Measurements from ENCODE around the gene TECRL.

The TECRL gene

DNA sequence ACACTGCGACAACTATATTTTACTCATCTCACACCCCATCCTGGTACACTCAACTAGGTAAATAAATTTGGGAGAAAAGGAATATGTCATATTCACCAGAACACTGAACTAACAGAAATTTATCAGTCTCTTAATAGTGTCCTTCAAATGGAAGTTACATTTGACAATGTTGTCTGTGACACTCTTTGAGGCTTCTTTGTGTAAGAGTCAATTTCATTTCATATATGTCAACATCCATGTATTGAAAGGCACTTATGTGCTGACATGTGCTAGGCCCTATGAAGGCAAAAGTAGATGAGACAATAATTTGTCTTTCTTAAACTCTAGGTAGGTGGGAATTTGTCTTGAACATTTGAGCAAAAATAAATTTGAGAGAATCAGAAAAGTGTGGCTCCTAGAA is 82.0 kb downstream of the TECRL start:
- no peak for FAIRE-seq

DNA sequence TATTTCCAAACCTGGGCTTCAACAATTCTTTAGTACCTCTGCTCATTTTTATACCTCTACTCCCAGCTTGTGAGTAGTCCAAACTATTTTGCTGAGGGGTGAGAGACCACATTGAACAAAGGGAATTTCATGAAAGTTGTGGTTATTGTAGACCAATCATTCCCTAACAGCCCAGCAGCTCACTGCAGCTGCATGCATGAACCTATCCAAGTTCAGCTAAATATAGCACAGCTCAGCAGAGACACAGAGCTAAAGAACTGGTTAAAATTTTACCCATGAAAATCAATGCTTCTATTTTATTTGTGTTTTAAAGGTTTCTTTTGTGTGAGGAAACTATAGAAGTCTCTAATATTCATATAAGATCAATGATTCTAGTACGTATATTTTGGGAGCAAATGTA is 82.7 kb downstream of the TECRL start:
- DNase-seq (ENCODE audit: low spot score) (no peak), FAIRE-seq (no peak)

More for the DNA sequence above, 82.0 kb downstream of the TECRL start:
- DNase-seq (ENCODE audit: low spot score), result no peak

DNA sequence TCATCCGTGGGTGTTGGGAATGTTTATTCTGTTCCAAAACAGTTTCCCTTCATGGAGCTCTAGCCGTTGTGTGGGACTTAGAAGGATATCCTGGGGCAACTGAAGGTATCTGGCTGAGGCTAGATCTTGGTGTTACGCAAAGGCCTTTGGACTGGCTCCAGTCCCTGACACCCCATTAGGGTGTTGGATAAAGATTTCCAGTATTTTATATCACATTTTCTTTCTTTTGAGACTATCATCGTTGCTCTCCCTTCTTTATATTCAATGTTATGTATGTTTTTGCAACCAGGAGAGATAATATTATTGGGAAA is 103.0 kb downstream of the TECRL start:
- FAIRE-seq (no peak), DNase-seq (ENCODE audit: low spot score) (no peak)

DNA sequence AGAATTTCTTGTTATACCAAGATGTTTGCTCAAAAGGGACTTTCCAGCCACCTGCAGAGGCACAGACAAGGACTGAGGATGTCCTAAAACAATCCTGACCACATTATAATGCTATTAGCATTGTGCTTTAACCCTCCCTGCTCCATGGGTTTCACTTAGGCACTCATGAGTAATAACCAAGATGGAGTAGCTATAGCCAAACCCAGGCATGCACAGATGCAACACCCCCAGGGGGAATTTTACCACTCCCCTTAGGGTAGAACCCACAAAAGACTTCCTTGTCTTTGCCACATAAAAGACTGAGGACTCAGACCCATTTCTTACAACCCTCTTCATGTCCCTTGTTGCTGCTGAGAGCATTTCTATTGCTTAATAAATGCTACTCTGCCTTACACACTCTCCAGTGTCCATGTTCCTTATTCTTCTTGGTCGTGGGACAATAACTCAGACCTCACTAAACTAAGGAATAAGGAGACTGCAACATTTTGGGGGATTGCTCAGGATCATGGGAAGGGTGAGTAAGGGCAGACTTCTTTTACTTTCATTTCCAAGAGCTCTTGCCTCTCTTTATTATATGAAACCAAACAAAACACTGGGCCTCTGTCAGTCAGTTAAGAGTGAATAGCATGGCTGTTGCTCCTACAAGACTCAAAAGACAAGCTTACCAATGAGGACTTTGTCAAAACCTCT is 103.5 kb downstream of the TECRL start:
- FAIRE-seq (no peak), DNase-seq (ENCODE audit: low spot score) (no peak)

DNA sequence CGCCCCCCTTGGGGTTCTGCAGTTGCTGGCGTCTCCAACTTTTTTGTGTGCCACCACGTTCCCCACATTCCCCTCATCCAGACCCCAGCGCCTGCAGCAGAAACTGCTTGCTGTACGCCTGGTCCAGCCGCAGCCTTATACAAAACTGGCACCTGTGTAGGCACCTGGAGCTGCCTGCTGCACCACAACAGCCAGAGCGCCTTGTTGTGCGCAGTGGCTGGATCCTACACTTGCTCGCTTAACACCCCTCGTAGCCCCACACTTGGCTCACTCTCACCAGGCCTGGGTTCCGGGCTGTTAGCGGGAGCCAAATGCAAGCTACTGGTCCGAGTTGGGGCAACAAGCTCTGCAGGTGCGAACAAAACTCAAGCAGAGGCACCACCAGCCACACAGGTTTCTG is 136.8 kb downstream of the TECRL start:
- no peak for FAIRE-seq

DNA sequence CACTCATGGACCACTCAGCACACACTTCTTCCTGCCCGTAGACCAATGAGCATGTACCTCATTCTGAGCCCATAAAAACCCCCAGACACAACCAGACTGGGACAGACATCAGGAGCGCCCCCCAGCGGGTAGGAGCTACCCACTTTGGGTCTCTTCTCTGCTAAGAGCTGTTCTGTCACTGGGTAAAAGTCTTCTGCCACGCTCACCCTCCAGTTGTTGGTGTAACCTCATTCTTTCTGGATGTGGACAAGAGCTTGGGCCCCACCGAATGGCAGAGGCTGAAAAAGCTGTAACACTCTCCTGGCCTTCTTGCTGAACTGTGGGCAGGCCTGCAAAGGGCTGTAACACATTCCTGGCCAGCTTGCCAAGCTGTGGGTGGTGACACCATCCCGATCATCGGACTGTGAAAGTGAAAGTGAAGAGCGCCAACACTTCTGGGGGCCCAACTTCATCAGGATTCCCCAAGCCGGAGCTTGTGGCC is 137.6 kb downstream of the TECRL start:
- peak; percentile 20 for DNase-seq (ENCODE audit: low spot score)
- no peak for FAIRE-seq

More for the DNA sequence above, 136.8 kb downstream of the TECRL start:
- DNase-seq (ENCODE audit: low spot score), result no peak

DNA sequence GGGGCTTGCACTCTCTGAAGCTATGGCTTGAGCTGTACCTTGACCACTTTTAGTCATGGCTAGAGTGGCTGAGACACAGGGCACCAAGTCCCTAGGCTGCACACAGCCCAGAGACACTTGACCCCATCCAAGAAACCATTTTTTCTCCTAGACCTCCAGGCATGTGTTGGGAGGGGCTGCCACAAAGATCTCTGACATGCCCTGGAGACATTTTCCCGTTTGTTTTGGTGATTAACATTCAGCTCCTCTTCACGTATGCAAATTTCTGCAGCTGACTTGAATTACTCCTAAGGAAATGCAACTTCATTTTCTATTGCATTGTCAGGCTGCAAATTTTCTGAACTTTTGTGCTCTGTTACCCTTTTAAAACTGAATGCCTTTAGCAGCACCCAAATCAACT is 142.6 kb downstream of the TECRL start:
- no peak for DNase-seq (ENCODE audit: low spot score)
- no peak for FAIRE-seq

DNA sequence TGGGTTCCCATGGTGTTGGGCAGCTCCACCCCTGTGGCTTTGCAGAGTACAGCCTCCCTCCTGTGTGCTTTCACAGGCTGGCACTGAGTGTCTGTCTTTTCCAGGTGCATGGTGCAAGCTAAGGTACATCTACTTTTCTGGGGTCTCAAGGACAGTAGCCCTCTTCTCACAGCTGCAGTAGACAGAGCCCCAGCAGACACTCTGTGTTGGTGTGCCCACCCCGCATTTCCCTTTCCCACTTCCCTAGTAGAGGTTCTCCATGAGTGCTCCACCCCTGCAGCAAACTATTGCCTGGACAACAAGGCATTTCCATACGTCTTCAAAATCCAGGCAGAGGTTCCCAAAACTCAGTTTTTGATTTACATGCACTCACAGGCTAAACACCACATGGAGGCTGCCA is 143.0 kb downstream of the TECRL start:
- FAIRE-seq, result no peak
- no peak for DNase-seq (ENCODE audit: low spot score)

DNA sequence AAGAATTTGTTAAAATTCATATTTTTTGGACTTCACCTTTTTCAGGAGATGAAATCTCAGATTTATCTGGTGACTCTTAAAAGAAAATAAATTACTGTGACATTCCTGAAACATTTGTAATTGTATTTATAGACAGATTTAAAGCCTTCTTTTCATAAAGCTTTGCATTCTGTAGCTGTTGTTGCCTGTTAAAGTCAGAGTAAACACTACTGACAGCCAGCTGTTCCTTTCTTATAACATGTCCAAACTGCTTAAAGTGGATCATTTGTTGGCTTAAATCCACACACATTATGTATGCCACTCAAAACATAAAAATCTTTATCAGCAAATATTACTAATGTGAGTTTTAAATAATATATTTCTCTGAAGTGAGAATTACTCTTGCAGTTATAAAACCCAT is 157.5 kb downstream of the TECRL start:
- FAIRE-seq (no peak), DNase-seq (ENCODE audit: low spot score) (no peak)

DNA sequence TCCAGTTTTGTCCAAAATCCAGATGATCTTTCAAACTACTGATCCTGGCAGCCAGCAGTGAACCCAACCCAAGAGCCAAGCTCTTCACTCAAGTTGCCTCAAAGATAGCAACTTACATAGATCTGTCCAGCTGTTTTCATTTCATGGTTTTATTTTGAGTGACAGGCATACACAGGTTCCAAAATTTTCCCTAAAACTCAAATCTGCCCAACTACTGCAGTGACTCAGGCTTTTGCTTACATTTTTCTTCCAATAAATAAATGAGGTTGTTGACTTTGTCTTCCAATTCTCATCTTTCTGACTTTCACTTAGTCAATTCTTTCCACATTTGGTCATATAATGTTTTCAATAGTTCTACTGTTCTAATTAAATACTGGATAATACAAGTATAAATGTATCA is 158.8 kb downstream of the TECRL start:
- no peak for DNase-seq (ENCODE audit: low spot score)
- FAIRE-seq, result no peak

DNA sequence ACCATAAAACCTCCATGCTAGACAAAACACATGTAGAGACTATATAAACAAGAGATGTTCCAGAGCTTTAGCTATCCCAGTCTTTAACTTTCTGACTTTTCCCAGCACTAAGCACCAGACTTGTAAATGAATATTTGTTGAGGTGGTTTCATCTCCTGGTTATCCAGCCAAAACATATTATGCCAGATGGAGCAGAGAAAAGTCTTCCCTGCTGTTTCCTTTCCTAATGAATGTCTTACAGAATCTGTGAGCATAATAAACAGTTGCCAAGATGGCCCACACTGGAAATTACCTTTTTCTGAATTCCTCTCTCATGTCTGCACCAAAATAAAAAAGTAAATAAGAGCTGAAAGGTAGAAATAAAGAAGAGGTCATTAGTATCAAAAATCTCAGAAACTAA is 159.2 kb downstream of the TECRL start:
- DNase-seq (ENCODE audit: low spot score) (no peak), FAIRE-seq (no peak)

DNA sequence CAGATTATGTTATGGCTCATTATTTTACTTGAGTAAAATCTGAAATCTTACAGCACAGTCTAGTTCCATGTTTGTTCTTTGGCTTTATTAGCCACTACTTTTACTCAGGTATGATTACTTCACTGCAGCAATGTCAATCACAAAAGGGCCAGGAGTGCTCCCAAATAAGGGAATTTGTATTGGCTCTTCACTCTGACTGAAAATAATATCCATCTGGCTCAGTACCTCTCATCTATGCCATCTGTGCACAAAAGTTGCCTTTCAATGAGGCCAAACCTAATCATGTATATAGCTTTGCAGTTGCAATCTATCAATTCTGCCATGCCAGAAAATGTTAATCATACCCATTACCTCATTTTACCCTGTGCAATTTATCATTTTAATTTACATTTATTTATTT is 161.1 kb downstream of the TECRL start:
- FAIRE-seq (no peak), DNase-seq (ENCODE audit: low spot score) (no peak)

DNA sequence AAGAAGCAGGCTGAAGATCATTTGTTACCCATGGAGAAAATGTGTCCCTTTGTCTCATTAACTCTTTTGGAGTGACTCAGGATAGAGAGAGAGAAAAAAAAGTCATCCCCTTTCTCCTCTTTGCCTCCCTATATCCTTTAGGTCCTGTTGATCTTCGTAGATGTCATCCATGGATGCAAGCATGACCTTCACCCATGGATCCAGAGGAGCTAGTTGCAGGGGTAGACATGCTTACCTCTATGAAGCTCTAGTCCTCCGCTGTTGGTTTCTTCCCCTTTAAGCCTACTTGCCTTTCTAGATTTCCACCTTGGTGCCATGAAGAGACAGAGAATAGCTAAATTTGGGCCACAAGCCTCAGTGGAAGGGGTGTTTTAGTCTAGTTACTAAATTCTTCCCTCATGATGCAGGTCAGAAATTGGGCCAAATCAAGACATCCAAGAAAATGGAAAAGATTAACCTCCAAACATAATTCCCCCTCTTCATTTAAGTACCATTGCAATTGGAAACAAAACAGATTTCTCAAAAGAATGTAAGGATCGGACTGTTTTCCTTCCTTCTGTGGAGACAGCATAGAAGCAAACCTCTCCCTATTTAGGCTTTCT is 178.4 kb downstream of the TECRL start:
- DNase-seq (ENCODE audit: low spot score), result no peak
- FAIRE-seq, result no peak

All from RCC 7860 (cell line).